CD4-positive, alpha-beta T cell treated with Interleukin-6 at 100 ng/mL for 8 hours (primary cell): Measurements from ENCODE around the gene CD177.
"Not testable (repeated sequence)": the region's sequence is repeated elsewhere in the genome, so short reads cannot be mapped to it uniquely, and the experiment has no call there.

Experiments used
- DNase-seq: peaks from one replicate; pipeline ENCODE4 v3.0.0-alpha.2; 2020; ENCODE audit warnings: mixed read lengths, low spot score

CD177 gene

DNA sequence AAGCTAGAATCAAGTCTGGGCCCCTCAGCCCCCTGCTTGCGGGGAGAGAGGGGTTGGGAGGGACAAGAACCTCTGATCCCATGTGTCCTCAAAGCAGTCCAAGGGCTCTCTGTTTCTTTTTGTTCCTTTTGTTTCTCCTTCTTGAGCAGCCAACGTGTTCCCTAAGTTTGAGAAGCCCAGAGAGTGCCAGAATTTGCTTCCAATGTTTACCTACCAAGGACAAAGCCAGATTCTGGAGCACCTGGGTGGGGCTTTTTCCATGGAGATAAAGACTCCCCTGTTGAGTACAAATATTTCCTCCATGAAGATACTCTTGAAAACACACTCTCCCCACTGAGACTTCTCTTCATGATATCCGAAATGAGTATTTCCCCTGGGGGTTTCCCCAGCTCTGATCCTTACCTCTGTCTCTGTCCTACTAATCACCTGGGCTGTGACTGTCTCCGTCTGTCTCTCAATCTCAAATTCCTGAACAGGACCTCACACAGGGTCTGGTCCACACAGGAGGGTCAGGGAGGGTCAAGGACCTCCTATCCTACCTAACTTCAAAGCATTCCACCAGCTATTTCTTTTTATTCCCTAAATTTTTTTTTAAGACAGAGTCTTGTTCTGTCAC, 27.4 kb downstream of the CD177 start:
- no peak for DNase-seq

DNA sequence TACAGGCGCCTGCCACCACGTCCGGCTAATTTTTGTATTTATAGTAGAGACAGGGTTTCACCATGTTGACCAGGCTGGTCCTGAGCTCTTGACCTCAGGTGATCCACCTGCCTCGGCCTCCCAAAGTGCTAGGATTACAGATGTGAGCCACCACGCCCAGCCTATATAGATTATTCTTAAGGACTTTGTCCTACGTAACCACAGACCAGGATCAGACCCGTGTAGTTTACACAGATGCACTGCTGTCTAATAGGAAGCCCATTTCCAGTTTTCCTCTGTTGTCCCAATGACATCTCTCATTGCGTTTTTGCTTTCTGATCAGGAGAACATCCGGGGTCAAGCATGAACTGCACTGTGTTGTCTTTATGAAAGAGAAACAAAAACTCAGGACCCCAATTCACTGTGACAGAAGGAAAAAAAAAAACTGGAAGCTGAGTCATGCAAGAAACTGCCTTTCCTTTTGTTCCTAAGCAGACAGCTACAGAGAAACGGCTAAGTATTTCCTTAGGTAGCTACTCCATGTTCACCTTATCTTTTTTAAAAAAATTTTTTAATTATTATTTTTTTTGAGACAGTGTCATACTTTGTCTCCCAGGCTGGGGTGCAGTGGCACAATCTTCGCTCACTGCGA, 29.2 kb downstream of the CD177 start:
- DNase-seq, result not testable (repeated sequence)

DNA sequence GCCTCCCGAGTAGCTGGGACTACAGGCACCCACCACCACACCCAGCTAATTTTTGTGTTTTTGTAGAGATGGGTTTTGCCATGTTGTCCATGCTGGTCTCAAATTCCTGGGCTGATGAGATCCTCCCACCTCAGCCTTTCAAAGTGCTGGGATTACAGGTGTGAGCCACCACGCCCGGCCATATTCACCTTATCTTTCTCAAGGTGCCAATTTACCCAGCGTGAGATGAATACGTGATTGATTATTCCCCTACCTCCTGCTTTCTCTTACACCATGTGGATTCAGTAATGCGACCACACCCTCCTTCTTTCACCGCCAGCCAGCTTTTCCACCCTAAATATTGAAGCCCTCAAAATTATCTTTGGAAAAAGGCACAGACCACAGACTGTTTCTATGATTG, 29.8 kb downstream of the CD177 start:
- not testable (repeated sequence) for DNase-seq

DNA sequence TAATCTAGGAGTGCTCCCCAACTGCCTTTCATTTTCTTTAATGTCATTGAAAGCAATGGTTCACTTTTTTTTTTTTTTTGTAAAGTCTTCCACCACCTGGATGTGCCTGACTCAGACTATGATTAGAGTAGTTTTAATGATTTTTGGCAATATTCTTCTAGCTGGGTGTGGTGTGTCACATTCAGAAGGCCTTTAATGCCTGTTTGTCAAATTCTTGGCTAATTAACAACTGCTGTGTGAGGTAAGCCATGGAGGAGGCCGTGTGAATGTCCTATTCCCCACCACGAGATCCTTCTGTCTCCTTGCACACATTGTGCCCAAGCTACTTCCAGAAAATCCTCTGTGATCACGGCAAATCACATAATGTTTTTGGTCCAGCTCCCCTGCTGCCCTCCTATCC, 30.3 kb downstream of the CD177 start:
- DNase-seq, result not testable (repeated sequence)

DNA sequence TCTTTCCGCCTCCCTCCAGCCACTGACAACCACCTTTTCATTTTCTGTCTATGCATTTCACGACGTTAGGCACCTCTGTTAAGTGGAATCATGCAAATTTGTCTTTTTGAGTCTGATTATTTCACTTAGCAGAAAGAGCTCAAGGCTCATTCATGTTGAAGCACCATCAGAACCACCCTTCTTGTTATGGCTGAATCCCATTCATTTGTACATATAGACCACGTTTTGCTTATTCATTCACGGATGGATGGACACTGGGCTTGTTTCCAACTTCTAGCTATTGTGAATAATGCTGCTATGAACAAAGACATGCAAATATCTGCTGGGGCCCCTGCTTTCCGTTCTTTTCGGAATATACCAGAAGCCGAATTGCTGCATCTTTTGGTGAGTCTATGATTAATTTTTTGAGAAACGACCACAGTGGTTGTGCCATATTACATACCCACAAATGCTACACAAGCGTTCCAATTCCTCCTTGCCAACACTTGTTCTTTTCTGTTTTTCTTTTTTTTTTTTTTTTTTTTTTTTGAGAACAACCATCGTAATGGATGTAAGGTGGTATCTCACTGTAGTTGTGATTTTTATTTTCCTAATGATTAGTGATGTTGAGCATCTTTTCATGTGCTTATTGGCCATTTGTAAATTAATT, 37.5 kb downstream of the CD177 start:
- not testable (repeated sequence) for DNase-seq

DNA sequence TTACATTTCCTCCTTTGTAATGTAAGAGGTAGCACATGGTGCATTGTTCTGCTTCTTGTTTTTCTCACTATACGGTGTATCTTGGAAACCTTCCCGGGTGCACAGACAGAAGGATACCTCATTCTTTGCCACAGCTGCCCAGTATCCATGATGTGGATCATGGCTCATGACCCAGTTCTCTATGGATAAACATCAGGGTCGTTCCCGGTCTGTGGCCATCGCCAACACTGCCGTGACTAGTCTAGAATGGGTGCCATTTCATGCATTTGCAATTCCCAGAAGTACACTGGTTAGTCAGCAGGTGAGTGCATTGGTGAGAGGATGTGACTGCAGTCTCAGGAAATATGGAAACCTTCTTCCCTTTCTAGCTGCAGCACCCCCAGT, 38.1 kb downstream of the CD177 start:
- DNase-seq, result not testable (repeated sequence)

DNA sequence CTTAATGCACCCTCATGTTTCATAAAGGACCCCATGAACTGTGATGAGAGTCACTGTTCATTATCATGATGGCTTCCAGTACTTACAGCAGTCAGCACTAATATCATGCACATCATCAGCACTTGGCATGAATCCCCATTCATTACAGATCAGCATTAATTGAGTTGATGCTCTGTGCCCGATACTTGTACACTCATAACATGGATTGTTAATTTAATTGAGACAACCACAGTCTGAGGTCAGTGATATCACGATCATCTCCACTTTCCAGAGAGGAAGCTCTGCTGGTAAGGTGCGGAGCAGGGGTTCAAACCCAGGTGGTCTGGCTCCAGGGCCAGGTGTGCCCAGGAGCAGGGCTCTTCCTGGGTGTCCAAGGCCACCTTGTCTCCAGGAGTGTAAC, 40.0 kb downstream of the CD177 start:
- DNase-seq, result not testable (repeated sequence)

DNA sequence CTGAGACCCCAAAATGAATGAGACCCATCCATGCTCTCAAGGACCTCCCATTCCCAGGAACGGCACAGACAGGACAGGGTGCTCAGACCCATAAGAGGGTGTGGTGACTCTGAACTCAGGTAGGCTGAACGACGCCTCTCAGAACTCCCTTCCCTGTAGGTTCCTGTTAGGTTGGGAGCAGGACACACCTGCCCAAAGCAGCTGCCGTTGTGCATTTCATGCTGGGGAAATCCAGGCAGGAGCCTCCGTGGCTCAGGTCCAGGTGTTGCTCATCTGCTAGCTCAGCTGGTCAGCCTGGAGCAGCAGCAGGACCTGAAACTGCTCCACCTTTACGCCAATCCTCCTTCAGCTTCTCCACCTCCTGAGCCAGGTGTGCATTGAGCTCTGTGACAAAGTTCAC, 42.1 kb downstream of the CD177 start:
- no peak for DNase-seq

DNA sequence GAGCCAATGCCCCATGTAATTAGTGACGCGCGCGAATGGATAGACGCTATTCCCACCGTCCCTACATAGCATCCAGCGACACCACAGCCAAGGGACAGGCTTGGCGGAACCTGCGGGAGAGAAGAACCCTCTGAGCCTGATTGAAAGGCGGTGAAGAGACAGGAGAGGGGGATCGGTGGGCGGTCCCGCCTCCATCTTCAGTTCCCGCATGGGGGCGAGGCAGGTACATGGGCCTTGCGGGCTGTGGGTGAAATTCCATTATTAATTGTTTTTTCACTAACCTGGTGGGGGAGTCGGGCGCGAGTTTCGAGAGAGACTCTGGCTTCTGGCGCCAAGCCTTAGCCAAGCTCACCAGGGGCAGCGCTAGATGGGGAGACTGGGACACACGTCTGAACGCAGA, 52.8 kb downstream of the CD177 start:
- no peak for DNase-seq

DNA sequence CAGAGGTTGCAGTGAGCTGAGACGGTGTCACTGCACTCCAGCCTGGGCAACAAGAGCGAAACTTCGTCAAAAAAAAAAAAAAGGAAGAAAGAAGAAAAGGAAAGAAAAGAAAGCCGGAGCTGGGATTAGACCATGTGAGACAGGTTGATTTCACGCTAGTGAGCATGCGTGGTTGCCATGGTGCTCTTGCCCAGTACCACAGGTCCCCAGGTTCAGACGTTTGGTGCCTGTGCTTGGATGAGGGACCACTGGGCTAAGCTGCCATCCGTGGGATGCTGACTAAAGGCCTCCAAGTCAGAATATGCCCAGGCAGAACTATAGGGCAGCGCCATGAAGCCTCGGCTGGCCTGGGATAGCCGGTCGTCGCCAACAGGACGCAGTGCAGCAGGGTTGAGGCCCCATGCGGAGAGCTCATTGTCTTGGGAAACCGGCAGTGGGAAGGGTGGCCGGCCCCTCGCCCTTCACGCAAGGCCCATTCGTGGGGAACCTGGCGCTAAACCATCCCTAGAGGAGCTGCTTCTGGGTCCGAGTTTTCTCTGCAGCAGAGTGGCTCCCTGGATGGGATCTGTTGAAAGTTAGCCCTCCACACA, 54.0 kb downstream of the CD177 start:
- no peak for DNase-seq

DNA sequence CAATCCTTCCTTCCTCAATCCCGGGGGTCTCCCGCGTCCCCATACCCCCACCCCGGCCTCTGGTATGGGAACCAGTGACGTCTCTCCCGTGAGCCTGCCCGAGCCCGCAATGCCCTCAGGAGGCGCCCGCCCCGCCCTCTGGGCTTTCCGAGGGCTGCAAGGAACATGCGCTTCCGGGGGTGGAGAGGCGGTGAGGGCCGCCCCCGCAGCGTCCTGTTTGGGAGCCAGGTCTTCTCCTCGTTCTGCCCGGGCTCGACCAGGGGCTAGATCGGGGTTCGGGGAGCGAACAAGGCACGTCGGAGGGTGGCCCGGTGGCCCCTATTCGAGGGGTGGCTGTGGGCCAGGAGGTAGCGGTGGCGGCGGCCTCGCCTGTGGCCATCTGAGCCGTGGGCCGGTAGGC, 54.6 kb downstream of the CD177 start:
- no peak for DNase-seq

DNA sequence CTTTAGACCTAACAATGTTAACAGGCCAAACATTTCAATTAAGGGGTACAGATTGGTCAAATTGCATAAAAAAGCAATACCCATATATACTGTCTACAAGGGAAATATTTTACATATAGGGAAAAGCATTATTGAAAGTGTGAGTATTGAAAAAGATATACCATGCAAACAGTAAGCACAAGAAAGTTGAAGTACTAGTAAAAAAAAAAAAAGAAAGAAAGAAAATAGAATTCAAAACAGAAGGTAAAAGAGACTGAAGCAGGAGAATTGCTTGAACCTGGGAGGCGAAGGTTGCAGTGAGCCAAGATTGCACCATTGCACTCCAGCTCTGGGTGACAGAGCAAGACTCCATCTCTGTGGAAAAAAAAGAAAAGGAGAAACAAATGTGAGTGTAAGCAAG, 55.9 kb downstream of the CD177 start:
- no peak for DNase-seq

DNA sequence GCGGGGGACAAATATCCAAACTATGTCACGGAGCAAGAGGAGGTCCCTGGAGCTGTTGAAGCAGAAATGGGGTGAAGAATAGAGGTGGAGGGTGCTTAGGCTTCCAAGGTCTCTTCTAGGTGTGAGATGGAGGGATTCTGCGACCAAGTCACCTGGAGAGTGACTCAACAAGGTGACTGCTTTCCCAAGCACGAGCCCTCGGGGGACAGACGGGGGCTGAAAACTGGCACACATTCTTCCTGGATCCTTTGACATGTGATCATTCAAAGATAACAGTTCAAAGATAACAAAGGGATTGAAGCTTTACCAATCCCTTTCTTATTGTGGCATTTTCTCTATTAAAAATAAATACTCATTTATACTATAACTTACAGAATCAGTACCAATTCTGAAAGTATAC, 59.0 kb downstream of the CD177 start:
- no peak for DNase-seq
